Mesothelial cell of epicardium (in vitro differentiated cells): ENCODE results near the gene B3GAT3. TPM values are rescaled to one million over a fixed set of nuclear protein-coding genes. Genes with fewer than 3 reads are reported as not detected.

ENCODE experiments used
- DNase-seq, 2 experiments: peaks; one replicate each; pipeline ENCODE4 v3.0.0; 2021; ENCODE audit warnings: low spot score in 2 of 2; ENCODE audit not compliant: unreplicated experiment in 2 of 2
- H3K27ac Mint-ChIP-seq: 2 replicates; pipeline ENCODE4 v1.8.0; 2021; ENCODE audit warnings: mixed read lengths
- H3K27me3 Mint-ChIP-seq: 2 replicates; pipeline ENCODE4 v1.8.0; 2021; ENCODE audit warnings: low read depth, mixed read lengths
- H3K36me3 Mint-ChIP-seq: 2 replicates; pipeline ENCODE4 v1.8.0; 2021; ENCODE audit warnings: mixed read lengths
- H3K4me1 Mint-ChIP-seq: 2 replicates; pipeline ENCODE4 v1.8.0; 2021; ENCODE audit warnings: mixed read lengths
- H3K4me3 Mint-ChIP-seq: 2 replicates; pipeline ENCODE4 v1.8.0; 2021; ENCODE audit warnings: mild to moderate bottlenecking, moderate library complexity, mixed read lengths
- H3K9me3 Mint-ChIP-seq: 2 replicates; pipeline ENCODE4 v1.8.0; 2021; ENCODE audit warnings: mixed read lengths
- CTCF ChIP-seq: fragments of 200-600 bp; sonication (generic); IDR thresholded peaks from one replicate; pipeline ENCODE4 v1.5.0; 2021; ENCODE audit warnings: antibody characterized with exemption; ENCODE audit not compliant: unreplicated experiment
- total RNA-seq: library from RNA; stranded (reverse); gene quantifications from 3 replicates; pipeline ENCODE4 v1.2.1, GENCODE V29; 2021

The B3GAT3 gene
- total RNA-seq, 1 donor from 2014 or later = 52.6 TPM

DNA sequence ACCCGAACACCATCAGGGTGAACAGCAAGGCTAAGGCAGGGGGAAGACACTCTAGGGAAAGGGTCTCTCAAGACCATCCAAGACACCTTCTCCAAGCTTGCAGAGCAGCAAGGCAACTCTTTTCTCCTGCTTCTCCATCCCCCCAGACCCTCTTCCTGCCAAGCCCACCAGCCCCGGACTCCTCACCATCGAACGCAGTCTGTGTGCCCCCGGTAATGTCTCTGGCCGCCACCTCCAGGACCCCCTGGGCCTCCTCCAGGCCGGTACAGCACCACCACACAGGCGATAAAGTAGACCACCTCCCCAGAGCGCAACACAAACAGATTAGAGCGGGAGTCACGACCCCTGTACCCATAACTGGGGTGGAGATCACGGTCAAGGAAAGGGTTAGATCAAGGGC, 13.0 kb downstream of the B3GAT3 start:
- DNase-seq = no peak
- Mint-ChIP-seq H3K9me3 (no peaks in the 10 kb centered on the region), H3K27me3 (no peaks in the 10 kb centered on the region), H3K27ac (no peak overlapping the region), H3K4me3 (no peak overlapping the region), H3K4me1 (peaks cover 21% of the 10 kb centered on the region), H3K36me3 (peaks cover 10% of the 10 kb centered on the region)
- no peak for TF ChIP-seq CTCF

GRCh38 chr11:62607714-62608113, 14.1 kb downstream of the B3GAT3 start:
- Mint-ChIP-seq H3K36me3 (peaks cover 10% of the 10 kb centered on the region), H3K9me3 (no peaks in the 10 kb centered on the region), H3K4me1 (peaks cover 27% of the 10 kb centered on the region), H3K27ac (no peak overlapping the region), H3K27me3 (peaks cover 4% of the 10 kb centered on the region), H3K4me3 (no peak overlapping the region)
- no peak for DNase-seq
- no peak for TF ChIP-seq CTCF

DNA sequence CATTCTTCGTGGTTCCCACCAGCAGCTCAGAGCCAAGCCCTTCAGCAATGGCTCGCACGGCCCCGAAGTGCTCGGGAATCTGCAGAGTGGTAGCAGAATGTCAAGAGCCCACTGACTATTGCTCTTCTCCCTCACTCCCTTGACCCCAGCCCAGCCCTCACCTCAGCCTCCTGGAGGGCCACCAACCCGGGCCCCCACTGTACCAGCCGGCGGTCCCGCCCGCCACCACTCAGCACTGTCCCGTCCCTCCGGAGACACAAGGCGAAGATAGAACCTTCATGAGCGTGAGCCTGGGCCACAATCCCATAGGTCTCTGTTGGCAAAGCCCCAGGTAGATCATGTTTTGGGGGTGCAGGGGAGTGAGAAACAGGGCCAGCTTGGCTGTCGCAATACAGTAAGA, 15.9 kb downstream of the B3GAT3 start:
- DNase-seq = no peak
- peaks cover 10% of the 10 kb centered on the region for H3K36me3 Mint-ChIP-seq
- peaks cover 19% of the 10 kb centered on the region for H3K4me1 Mint-ChIP-seq
- peaks cover 4% of the 10 kb centered on the region for H3K27me3 Mint-ChIP-seq
- H3K27ac Mint-ChIP-seq = no peak overlapping the region
- no peak overlapping the region for H3K4me3 Mint-ChIP-seq
- no peaks in the 10 kb centered on the region for H3K9me3 Mint-ChIP-seq
- TF ChIP-seq CTCF = no peak

DNA sequence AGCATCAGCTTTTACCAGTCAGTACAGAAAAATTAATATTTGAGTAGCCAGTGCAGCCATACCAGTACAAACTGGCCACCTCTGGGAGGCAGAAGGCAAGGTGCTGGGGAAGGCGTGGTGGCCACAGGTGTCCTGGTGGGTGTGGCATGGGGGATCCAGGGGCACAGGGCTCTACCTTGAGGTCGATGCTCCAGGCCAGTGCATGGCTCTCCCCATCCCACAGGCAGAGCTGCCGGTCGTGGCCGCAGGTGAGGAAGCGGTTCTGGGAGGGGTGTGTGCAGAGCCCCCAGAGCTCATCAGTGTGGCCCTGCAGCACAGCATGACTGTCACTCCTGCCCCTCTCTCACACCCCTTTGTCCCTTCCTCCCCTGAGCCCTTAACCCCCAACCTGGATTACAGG, 16.3 kb downstream of the B3GAT3 start:
- peaks cover 18% of the 10 kb centered on the region for H3K4me1 Mint-ChIP-seq
- no peak overlapping the region for H3K4me3 Mint-ChIP-seq
- no peak overlapping the region for H3K27ac Mint-ChIP-seq

DNA sequence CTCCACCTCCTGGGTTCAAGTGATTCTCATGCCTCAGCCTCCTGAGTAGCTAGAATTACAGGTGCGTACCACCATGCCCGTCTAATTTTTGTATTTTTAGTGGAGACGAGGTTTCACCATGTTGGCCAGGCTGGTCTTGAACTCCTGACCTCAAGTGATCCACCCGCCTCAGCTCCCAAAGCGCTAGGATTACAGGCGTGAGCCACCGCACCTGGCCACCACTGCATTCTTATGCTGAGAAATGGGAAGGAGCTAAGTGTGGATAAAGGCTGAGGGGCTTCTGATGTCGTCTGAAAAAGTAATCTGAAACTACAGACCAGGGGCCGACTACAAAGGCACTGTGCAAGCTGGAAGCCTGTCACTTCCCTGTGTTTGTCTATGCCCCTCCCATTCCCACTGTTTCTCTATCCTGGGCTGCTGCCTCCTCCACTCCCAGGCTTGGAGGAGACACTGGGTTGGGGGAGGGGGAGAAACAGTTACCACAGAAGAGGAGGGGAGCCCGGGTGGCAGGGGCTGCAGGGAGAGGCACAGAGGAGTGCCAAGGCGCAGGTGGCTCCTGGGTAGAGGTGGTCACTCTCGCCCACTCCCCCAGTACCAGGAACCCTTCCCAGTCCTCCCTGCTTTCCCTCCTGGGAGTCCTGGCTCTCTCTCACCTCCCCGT, 17.2 kb downstream of the B3GAT3 start:
- Mint-ChIP-seq H3K4me1 (peaks cover 24% of the 10 kb centered on the region), H3K36me3 (peaks cover 10% of the 10 kb centered on the region), H3K4me3 (no peak overlapping the region), H3K27me3 (peaks cover 4% of the 10 kb centered on the region), H3K9me3 (no peaks in the 10 kb centered on the region), H3K27ac (no peak overlapping the region)
- no peak for DNase-seq
- no peak for TF ChIP-seq CTCF

More for the DNA sequence above, 16.3 kb downstream of the B3GAT3 start:
- TF ChIP-seq CTCF = no peak
- peaks cover 10% of the 10 kb centered on the region for H3K36me3 Mint-ChIP-seq
- H3K9me3 Mint-ChIP-seq = no peaks in the 10 kb centered on the region
- DNase-seq = no peak
- peaks cover 4% of the 10 kb centered on the region for H3K27me3 Mint-ChIP-seq
